ENCODE measurements around the gene ANKS6.

ANKS6 gene

GRCh38 chr9:98771209-98771874 lies 25.0 kb downstream of the ANKS6 start:
- DNase-seq, result no peak

- DNase-seq, result no peak
These were observed 25.6 kb downstream of the ANKS6 start for GRCh38 chr9:98770717-98771116.

- DNase-seq, result no peak
These were observed 28.0 kb downstream of the ANKS6 start for GRCh38 chr9:98768344-98768743.

- no peak for DNase-seq
These were observed 28.4 kb downstream of the ANKS6 start for GRCh38 chr9:98767915-98768314.

- no peak for DNase-seq
These were observed 29.2 kb downstream of the ANKS6 start for GRCh38 chr9:98767196-98767595.

GRCh38 chr9:98766586-98766985 lies 29.8 kb downstream of the ANKS6 start:
- peak; percentile 30 for DNase-seq

GRCh38 chr9:98765256-98765655 lies 31.1 kb downstream of the ANKS6 start:
- no peak for DNase-seq

- no peak for DNase-seq
These were observed 32.2 kb downstream of the ANKS6 start for GRCh38 chr9:98763986-98764745.

- no peak for DNase-seq
These were observed 36.1 kb downstream of the ANKS6 start for GRCh38 chr9:98760231-98760630.

- no peak for DNase-seq
These were observed 41.2 kb downstream of the ANKS6 start for GRCh38 chr9:98755006-98755618.

- no peak for DNase-seq
These were observed 45.1 kb downstream of the ANKS6 start for GRCh38 chr9:98751210-98751609.

- no peak for DNase-seq
These were observed 45.8 kb downstream of the ANKS6 start for GRCh38 chr9:98750364-98751060.

- no peak for DNase-seq
These were observed 48.9 kb downstream of the ANKS6 start for GRCh38 chr9:98747476-98747875.

- no peak for DNase-seq
These were observed 50.9 kb downstream of the ANKS6 start for GRCh38 chr9:98745470-98745869.

- DNase-seq, result no peak
These were observed 52.3 kb downstream of the ANKS6 start for GRCh38 chr9:98743818-98744611.

- DNase-seq, result no peak
These were observed 53.0 kb downstream of the ANKS6 start for GRCh38 chr9:98743329-98743728.

GRCh38 chr9:98742325-98743280 lies 53.8 kb downstream of the ANKS6 start:
- DNase-seq, result no peak

- DNase-seq, result no peak
These were observed 56.0 kb downstream of the ANKS6 start for GRCh38 chr9:98740226-98740881.

GRCh38 chr9:98738741-98739140 lies 57.6 kb downstream of the ANKS6 start:
- DNase-seq, result no peak

GRCh38 chr9:98736226-98736625 lies 60.1 kb downstream of the ANKS6 start:
- no peak for DNase-seq

GRCh38 chr9:98732801-98733200 lies 63.6 kb downstream of the ANKS6 start:
- no peak for DNase-seq
